GM12878 (cell line): ENCODE data around the gene DTX1.

ENCODE experiments used
- CREB1 ChIP-seq: IDR thresholded peaks from 2 replicates; pipeline ENCODE4 v1.6.1; 2012; ENCODE audit warnings: low read depth, mild to moderate bottlenecking, inconsistent platforms
- CTCF ChIP-seq, 3 experiments: IDR thresholded peaks in 2 of 3; conservative IDR thresholded peaks in 1 of 3; 2 replicates each; pipeline ENCODE4 v1.5.1; 2011; ENCODE audit warnings: low read depth in 3 of 3, low read length in 3 of 3, mild to moderate bottlenecking in 3 of 3, control low read depth in 2 of 3, moderate library complexity in 2 of 3, inconsistent platforms in 1 of 3, mixed read lengths in 1 of 3; ENCODE audit not compliant: control insufficient read depth in 2 of 3, insufficient read depth in 1 of 3; ENCODE audit errors: extremely low read depth in 1 of 3
- NR2C1 ChIP-seq: fragments of 450-650 bp; IDR thresholded peaks from 2 replicates; pipeline ENCODE4 v1.6.1; 2017; ENCODE audit warnings: antibody characterized with exemption, mild to moderate bottlenecking, moderate library complexity
- NR2F1 ChIP-seq: fragments of 450-650 bp; conservative IDR thresholded peaks from 2 replicates; pipeline ENCODE4 v1.6.1; 2017; ENCODE audit warnings: mild to moderate bottlenecking
- POLR2AphosphoS5 ChIP-seq: IDR thresholded peaks from 2 replicates; pipeline ENCODE4 v1.6.1; 2011; ENCODE audit warnings: mild to moderate bottlenecking, low read length, inconsistent platforms
- RAD21 ChIP-seq: IDR thresholded peaks from 2 replicates; pipeline ENCODE4 v1.6.1; 2011; ENCODE audit warnings: mild to moderate bottlenecking, low read depth, low read length, moderate library complexity; ENCODE audit not compliant: insufficient read depth
- TAF1 ChIP-seq: IDR thresholded peaks from 2 replicates; pipeline ENCODE4 v1.6.1; 2011; ENCODE audit warnings: mild to moderate bottlenecking, low read depth, low read length, borderline replicate concordance

GRCh38 chr12:113039911-113040445 lies 16.6 kb upstream of the DTX1 start:
- TF ChIP-seq CTCF (IDR thresholded peaks at IDR 0.05 in 2 of 3, conservative IDR thresholded peaks at IDR 0.05 in 1 of 3; ENCODE audit: control insufficient read depth in 2 of 3, extremely low read depth in 1 of 3, insufficient read depth in 1 of 3, low read depth in 3 of 3, low read length in 3 of 3) (no peak), CREB1 (no peak), RAD21 (no peak), NR2C1 (no peak), NR2F1 (no peak), TAF1 (no peak), POLR2AphosphoS5 (no peak)
